ENCODE results near the gene SORCS3. TPM values are rescaled to one million over a fixed set of nuclear protein-coding genes. Genes with fewer than 3 reads are reported as not detected.

Gene SORCS3
- total RNA-seq, 1 donor from 2014 or later = not detected

- DNase-seq (no peak), ATAC-seq (no peak)
- TF ChIP-seq, protein P1, sequence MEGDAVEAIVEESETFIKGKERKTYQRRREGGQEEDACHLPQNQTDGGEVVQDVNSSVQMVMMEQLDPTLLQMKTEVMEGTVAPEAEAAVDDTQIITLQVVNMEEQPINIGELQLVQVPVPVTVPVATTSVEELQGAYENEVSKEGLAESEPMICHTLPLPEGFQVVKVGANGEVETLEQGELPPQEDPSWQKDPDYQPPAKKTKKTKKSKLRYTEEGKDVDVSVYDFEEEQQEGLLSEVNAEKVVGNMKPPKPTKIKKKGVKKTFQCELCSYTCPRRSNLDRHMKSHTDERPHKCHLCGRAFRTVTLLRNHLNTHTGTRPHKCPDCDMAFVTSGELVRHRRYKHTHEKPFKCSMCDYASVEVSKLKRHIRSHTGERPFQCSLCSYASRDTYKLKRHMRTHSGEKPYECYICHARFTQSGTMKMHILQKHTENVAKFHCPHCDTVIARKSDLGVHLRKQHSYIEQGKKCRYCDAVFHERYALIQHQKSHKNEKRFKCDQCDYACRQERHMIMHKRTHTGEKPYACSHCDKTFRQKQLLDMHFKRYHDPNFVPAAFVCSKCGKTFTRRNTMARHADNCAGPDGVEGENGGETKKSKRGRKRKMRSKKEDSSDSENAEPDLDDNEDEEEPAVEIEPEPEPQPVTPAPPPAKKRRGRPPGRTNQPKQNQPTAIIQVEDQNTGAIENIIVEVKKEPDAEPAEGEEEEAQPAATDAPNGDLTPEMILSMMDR (IDR thresholded peaks at IDR 0.05) = no peak
- Histone ChIP-seq H3K27ac (no peak overlapping the region), H3K36me3 (no peaks in the 10 kb centered on the region), H3K9me3 (peaks cover 10% of the 10 kb centered on the region), H3K4me3 (no peak overlapping the region), H3K4me1 (no peaks in the 10 kb centered on the region), H3K27me3 (no peaks in the 10 kb centered on the region)
- intact Hi-C loops (cut with DNase I) = no loop called here
Measured at GRCh38 chr10:104892879-104893617, 252.0 kb downstream of the SORCS3 start.

- no peak for DNase-seq
- Histone ChIP-seq H3K27ac (no peak overlapping the region), H3K27me3 (no peaks in the 10 kb centered on the region), H3K4me1 (no peaks in the 10 kb centered on the region), H3K36me3 (no peaks in the 10 kb centered on the region), H3K4me3 (no peak overlapping the region), H3K9me3 (peaks cover 10% of the 10 kb centered on the region)
- ATAC-seq = no peak
- intact Hi-C loops (cut with DNase I) = no loop called here
- TF ChIP-seq, protein P1 (IDR thresholded peaks at IDR 0.05) = no peak
Measured at GRCh38 chr10:104893701-104894100, 252.6 kb downstream of the SORCS3 start.

DNA sequence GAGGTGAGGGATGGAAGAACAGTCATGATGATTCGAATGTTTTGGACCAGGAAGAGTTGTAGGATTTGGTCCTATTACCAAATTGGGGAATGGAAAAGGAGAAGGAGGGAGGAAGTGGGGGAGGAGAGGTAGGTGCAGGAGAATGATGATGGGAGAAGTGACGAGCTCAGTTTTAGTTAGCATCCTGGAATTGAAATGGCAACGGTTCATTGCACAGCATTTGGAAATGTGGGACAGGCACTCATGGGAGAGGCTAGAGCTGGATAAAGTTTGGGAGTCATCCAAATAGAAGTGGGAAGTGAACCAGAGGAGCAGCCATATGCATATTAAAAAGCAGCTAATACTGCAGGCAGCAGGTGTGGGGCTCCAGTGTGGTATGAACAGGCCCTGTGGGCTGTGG, 253.6 kb downstream of the SORCS3 start:
- Histone ChIP-seq H3K27ac (no peak overlapping the region), H3K27me3 (no peaks in the 10 kb centered on the region), H3K9me3 (peaks cover 2% of the 10 kb centered on the region), H3K36me3 (no peaks in the 10 kb centered on the region), H3K4me1 (no peaks in the 10 kb centered on the region), H3K4me3 (no peak overlapping the region)
- TF ChIP-seq, protein P1 (IDR thresholded peaks at IDR 0.05) = no peak
- no peak for ATAC-seq
- intact Hi-C loops (cut with DNase I) = no loop called here
- DNase-seq = no peak

DNA sequence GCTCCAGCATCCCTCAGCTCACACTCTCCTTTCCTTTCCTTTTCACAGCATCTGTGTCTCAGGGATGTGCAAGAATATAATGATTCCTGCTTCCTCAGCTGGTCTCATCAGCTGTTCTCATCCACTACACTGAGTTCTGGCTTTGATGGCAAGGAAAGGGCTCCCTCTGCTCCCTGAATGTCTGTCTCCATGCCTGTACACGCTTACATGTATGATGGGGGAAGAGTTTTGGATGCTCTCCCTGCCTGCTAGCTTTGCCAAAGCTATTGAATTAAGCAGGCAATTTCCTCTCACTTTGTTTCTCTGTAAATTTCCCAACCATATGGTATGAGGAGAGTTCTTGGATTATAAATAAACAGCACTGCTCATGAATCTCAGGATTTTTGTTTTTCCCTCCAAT, 254.5 kb downstream of the SORCS3 start:
- DNase-seq (no peak), ATAC-seq (no peak)
- no peaks in the 10 kb centered on the region for H3K4me1 ChIP-seq
- no peaks in the 10 kb centered on the region for H3K36me3 ChIP-seq
- intact Hi-C loops (cut with DNase I) = no loop called here
- no peak overlapping the region for H3K4me3 ChIP-seq
- no peaks in the 10 kb centered on the region for H3K9me3 ChIP-seq
- no peak overlapping the region for H3K27ac ChIP-seq
- TF ChIP-seq, protein P1 (IDR thresholded peaks at IDR 0.05) = no peak
- no peaks in the 10 kb centered on the region for H3K27me3 ChIP-seq

DNA sequence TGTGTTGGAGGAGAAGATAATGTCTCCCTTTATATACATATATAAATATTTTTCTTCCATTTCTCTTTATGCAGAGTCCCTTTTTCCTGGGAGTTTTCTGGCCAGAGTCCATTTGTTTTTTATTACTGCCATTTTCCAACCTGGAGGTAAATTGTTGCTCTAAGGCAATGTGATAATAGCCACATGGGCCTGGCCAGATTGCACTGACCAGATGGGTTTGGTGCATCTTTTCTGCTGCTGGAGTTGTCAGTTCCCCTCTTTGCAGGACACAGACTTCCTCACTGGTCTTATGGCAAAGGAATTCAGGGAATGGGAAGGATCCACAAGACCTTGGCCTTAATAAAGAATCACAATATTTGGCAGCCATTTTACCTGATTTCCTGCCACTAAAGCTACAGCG, 254.9 kb downstream of the SORCS3 start:
- ATAC-seq (no peak), DNase-seq (no peak)
- H3K9me3 ChIP-seq = no peaks in the 10 kb centered on the region
- TF ChIP-seq, protein P1 (IDR thresholded peaks at IDR 0.05) = no peak
- no peaks in the 10 kb centered on the region for H3K27me3 ChIP-seq
- no peaks in the 10 kb centered on the region for H3K4me1 ChIP-seq
- H3K27ac ChIP-seq = no peak overlapping the region
- H3K36me3 ChIP-seq = no peaks in the 10 kb centered on the region
- intact Hi-C loops (cut with DNase I) = no loop called here
- no peak overlapping the region for H3K4me3 ChIP-seq
